ENCODE measurements around the gene SREK1IP1. TPM values are rescaled to one million over a fixed set of nuclear protein-coding genes. Genes with fewer than 3 reads are reported as not detected.

Gene SREK1IP1
- total RNA-seq, 1 donor from 2014 or later, result 7.9 TPM

DNA sequence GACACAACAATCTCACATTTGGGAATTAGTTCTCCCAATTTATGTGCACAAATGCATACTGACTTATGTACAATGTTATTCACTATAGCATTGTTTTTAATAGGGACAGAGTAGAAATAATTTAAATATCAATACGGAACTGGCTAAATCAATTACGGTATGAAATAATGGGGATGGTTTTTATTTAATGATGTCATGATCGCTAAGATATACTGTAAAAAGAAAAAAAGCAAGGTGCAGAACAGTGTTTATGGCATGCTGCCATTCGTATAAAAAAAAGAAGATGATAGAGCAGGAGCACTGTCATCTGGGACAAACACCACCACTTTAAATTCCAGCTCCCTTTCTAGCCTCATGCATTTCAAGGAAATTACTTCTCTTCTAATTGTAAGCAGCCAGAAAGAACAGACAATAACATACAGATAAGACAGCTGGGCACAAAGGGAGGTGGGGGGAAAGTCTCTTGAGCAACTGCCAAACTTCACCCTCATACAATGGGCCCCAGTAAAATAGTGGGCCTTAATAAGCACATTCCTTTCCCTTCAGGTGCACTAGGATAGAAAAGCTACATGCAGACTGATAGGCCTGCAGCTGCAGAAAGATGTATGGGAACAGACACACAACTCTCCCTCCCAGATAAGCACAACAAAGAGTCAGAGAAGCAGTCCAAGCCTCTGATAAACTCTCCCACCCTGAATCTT, 8.4 kb downstream of the SREK1IP1 start:
- Histone ChIP-seq H3K4me3 (ENCODE audit: low read depth, low read length) (no peak overlapping the region), H3K27me3 (ENCODE audit: control insufficient read depth, insufficient read depth, low read length) (no peaks in the 10 kb centered on the region), H3K36me3 (ENCODE audit: control insufficient read depth, insufficient read depth, low read length) (no peaks in the 10 kb centered on the region)
- no peak for TF ChIP-seq CTCF (IDR thresholded peaks at IDR 0.05; ENCODE audit: insufficient read depth, low read length, poor library complexity, severe bottlenecking)
- no peak for DNase-seq (ENCODE audit: low read depth)

GRCh38 chr5:64758901-64759300, 9.6 kb downstream of the SREK1IP1 start:
- Histone ChIP-seq H3K4me3 (ENCODE audit: low read depth, low read length) (no peak overlapping the region), H3K36me3 (ENCODE audit: control insufficient read depth, insufficient read depth, low read length) (no peaks in the 10 kb centered on the region), H3K27me3 (ENCODE audit: control insufficient read depth, insufficient read depth, low read length) (no peaks in the 10 kb centered on the region)
- no peak for DNase-seq (ENCODE audit: low read depth)
- TF ChIP-seq CTCF (IDR thresholded peaks at IDR 0.05; ENCODE audit: insufficient read depth, low read length, poor library complexity, severe bottlenecking), result no peak

DNA sequence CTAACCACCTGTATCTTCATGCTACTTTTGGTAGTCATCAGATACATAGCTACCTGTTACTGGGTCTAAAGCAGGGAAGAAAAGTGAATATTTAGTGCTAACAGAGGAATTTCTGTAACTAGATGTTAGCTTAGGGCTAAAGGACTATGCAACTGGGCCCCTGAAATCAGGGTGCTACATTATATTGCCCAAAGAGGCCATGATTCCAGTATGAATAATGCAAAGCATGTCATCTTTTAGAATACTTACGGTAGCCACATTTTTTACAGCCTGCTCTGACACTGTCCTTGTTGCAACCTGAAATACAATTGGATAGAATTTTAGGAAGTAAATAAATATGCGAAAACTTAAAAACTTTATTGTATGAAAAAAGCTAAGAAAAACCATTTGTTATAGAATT, 14.4 kb downstream of the SREK1IP1 start:
- no peak for DNase-seq (ENCODE audit: low read depth)
- Histone ChIP-seq H3K36me3 (ENCODE audit: control insufficient read depth, insufficient read depth, low read length) (no peaks in the 10 kb centered on the region), H3K4me3 (ENCODE audit: low read depth, low read length) (no peak overlapping the region), H3K27me3 (ENCODE audit: control insufficient read depth, insufficient read depth, low read length) (no peaks in the 10 kb centered on the region)
- TF ChIP-seq CTCF (IDR thresholded peaks at IDR 0.05; ENCODE audit: insufficient read depth, low read length, poor library complexity, severe bottlenecking), result no peak

- Histone ChIP-seq H3K27me3 (ENCODE audit: control insufficient read depth, insufficient read depth, low read length) (no peaks in the 10 kb centered on the region), H3K4me3 (ENCODE audit: low read depth, low read length) (no peak overlapping the region), H3K36me3 (ENCODE audit: control insufficient read depth, insufficient read depth, low read length) (no peaks in the 10 kb centered on the region)
- no peak for DNase-seq (ENCODE audit: low read depth)
- TF ChIP-seq CTCF (IDR thresholded peaks at IDR 0.05; ENCODE audit: insufficient read depth, low read length, poor library complexity, severe bottlenecking), result no peak
These were observed 19.1 kb downstream of the SREK1IP1 start for GRCh38 chr5:64749385-64749784.

DNA sequence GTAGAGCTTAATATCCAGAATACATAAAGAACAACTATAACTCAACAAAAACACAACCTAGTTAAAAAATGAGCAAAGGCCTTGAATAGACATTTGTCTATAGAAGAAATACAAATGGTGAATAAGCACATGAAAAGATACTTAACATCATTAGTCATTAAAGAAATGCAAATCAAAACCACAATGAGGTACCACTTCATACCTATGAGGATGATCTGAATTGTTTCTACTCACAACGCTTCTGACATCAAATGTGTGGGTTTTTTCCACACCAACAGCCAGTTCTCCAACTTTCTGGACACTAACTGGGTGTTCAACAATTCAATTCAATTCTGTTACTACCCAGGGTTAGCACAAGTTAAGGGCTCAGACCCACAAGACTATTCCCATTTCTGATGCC, 22.0 kb downstream of the SREK1IP1 start:
- TF ChIP-seq CTCF (IDR thresholded peaks at IDR 0.05; ENCODE audit: insufficient read depth, low read length, poor library complexity, severe bottlenecking), result no peak
- H3K4me3 ChIP-seq (ENCODE audit: low read depth, low read length), result no peak overlapping the region
- H3K36me3 ChIP-seq (ENCODE audit: control insufficient read depth, insufficient read depth, low read length), result no peaks in the 10 kb centered on the region
- DNase-seq (ENCODE audit: low read depth), result no peak
- H3K27me3 ChIP-seq (ENCODE audit: control insufficient read depth, insufficient read depth, low read length), result no peaks in the 10 kb centered on the region

- DNase-seq (ENCODE audit: low read depth), result no peak
- no peak for TF ChIP-seq CTCF (IDR thresholded peaks at IDR 0.05; ENCODE audit: insufficient read depth, low read length, poor library complexity, severe bottlenecking)
- Histone ChIP-seq H3K36me3 (ENCODE audit: control insufficient read depth, insufficient read depth, low read length) (no peaks in the 10 kb centered on the region), H3K4me3 (ENCODE audit: low read depth, low read length) (no peak overlapping the region), H3K27me3 (ENCODE audit: control insufficient read depth, insufficient read depth, low read length) (no peaks in the 10 kb centered on the region)
These were observed 23.6 kb downstream of the SREK1IP1 start for GRCh38 chr5:64744914-64745313.
